IMR-90 (cell line): Measurements from ENCODE around the gene HNRNPLL. TPM values are rescaled to one million over a fixed set of nuclear protein-coding genes. Genes with fewer than 3 reads are reported as not detected.
A peak's percentile ranks its signal among the peaks of the same experiment; 100 is the strongest.

Source experiments
- ATAC-seq: fragments of 200-7000 bp; cut with Tn5 transposase; 2 replicates; pipeline ENCODE4 v1.9.1; 2020; ENCODE audit warnings: low read depth, mild to moderate bottlenecking, moderate library complexity
- BruUV-seq: library from RNA; stranded (reverse); fragments of 400-500 nt; replicated peaks from 2 replicates; lab custom pipeline; 2021; lab: Mats Ljungman, UMichigan
- CTCF ChIA-PET: fragments of 300-600 bp; formaldehyde crosslinking; extraction: SDS; loops from one replicate; lab custom pipeline; 2021; ENCODE audit warnings: antibody characterized with exemption; lab: Yijun Ruan, JAX
- POLR2A ChIA-PET: fragments of 300-600 bp; sonication (Branson Sonifier 250); formaldehyde crosslinking; loops from one replicate; lab custom pipeline; 2022; ENCODE audit warnings: antibody characterized with exemption; ENCODE audit not compliant: unreplicated experiment; lab: Charles Lee
- DNase-seq: peaks from one replicate; pipeline ENCODE4 v3.0.0; 2013
- H2AFZ ChIP-seq: replicated peaks from 2 replicates; pipeline ENCODE3; 2013; ENCODE audit warnings: low read length, mild to moderate bottlenecking; ENCODE audit not compliant: poor library complexity
- H2AK5ac ChIP-seq: 2 replicates; pipeline ENCODE4 v1.6.1; 2013; ENCODE audit warnings: low read depth, low read length, inconsistent platforms
- H2AK9ac ChIP-seq: replicated peaks from 2 replicates; pipeline ENCODE3; 2013; ENCODE audit warnings: mild to moderate bottlenecking, low read depth, low read length, moderate library complexity; ENCODE audit not compliant: poor library complexity
- H2BK120ac ChIP-seq: 2 replicates; pipeline ENCODE4 v1.6.1; 2013; ENCODE audit warnings: low read depth, low read length, inconsistent platforms
- H2BK15ac ChIP-seq: 3 replicates; pipeline ENCODE4 v1.6.1; 2013; ENCODE audit warnings: low read depth, low read length, inconsistent platforms
- H2BK20ac ChIP-seq: 2 replicates; pipeline ENCODE4 v1.6.1; 2013; ENCODE audit warnings: low read depth, mild to moderate bottlenecking, inconsistent platforms, low read length, moderate library complexity
- H2BK5ac ChIP-seq: 2 replicates; pipeline ENCODE4 v1.6.1; 2013; ENCODE audit warnings: mild to moderate bottlenecking, low read depth, low read length, inconsistent platforms; ENCODE audit not compliant: poor library complexity, severe bottlenecking
- H3K14ac ChIP-seq: replicated peaks from 2 replicates; pipeline ENCODE4 v1.6.1; 2013; ENCODE audit warnings: low read depth, low read length, inconsistent platforms
- H3K18ac ChIP-seq: 2 replicates; pipeline ENCODE4 v1.6.1; 2013; ENCODE audit warnings: low read depth, low read length, control low read depth
- H3K23ac ChIP-seq: 2 replicates; pipeline ENCODE4 v1.6.1; 2013; ENCODE audit warnings: low read depth, low read length, inconsistent platforms
- H3K27ac ChIP-seq: 2 replicates; pipeline ENCODE4 v1.5.1; 2013; ENCODE audit warnings: mild to moderate bottlenecking, control low read depth, low read length; ENCODE audit not compliant: insufficient read depth
- H3K27me3 ChIP-seq: 2 replicates; pipeline ENCODE4 v1.6.1; 2013; ENCODE audit warnings: low read length; ENCODE audit not compliant: control insufficient read depth, insufficient read depth
- H3K36me3 ChIP-seq: 2 replicates; pipeline ENCODE4 v1.6.1; 2013; ENCODE audit warnings: low read length, mixed read lengths; ENCODE audit not compliant: control insufficient read depth, insufficient read depth
- H3K4ac ChIP-seq: 2 replicates; pipeline ENCODE4 v1.6.1; 2013; ENCODE audit warnings: low read depth, low read length, inconsistent platforms
- H3K4me1 ChIP-seq: 2 replicates; pipeline ENCODE4 v1.6.1; 2013; ENCODE audit warnings: low read length, mixed read lengths; ENCODE audit not compliant: control insufficient read depth, insufficient read depth
- H3K4me2 ChIP-seq: 2 replicates; pipeline ENCODE4 v1.6.1; 2013; ENCODE audit warnings: low read depth, mild to moderate bottlenecking, control low read depth, low read length, moderate library complexity
- H3K4me3 ChIP-seq: 2 replicates; pipeline ENCODE4 v1.5.1; 2013; ENCODE audit warnings: low read depth, mild to moderate bottlenecking, control low read depth, low read length, moderate library complexity; ENCODE audit not compliant: insufficient read depth
- H3K56ac ChIP-seq: 2 replicates; pipeline ENCODE4 v1.6.1; 2013; ENCODE audit warnings: low read length, inconsistent platforms; ENCODE audit not compliant: insufficient read depth; ENCODE audit errors: extremely low read depth
- H3K79me1 ChIP-seq, 2 experiments: 2 replicates each; pipeline ENCODE4 v1.6.1; 2013; ENCODE audit warnings: low read length in 2 of 2, inconsistent platforms in 1 of 2, low read depth in 1 of 2
- H3K9ac ChIP-seq: 2 replicates; pipeline ENCODE4 v1.6.1; 2013; ENCODE audit warnings: low read depth, low read length, control low read depth
- H3K9me1 ChIP-seq: 2 replicates; pipeline ENCODE4 v1.6.1; 2013; ENCODE audit warnings: low read length, inconsistent platforms; ENCODE audit not compliant: insufficient read depth
- H3K9me3 ChIP-seq: 2 replicates; pipeline ENCODE4 v1.6.1; 2013; ENCODE audit warnings: low read length; ENCODE audit not compliant: control insufficient read depth, insufficient read depth
- H4K20me1 ChIP-seq: 2 replicates; pipeline ENCODE4 v1.6.1; 2013; ENCODE audit warnings: low read length, inconsistent platforms; ENCODE audit not compliant: insufficient read depth
- H4K5ac ChIP-seq: 2 replicates; pipeline ENCODE4 v1.6.1; 2013; ENCODE audit warnings: mild to moderate bottlenecking, low read depth, low read length, control low read depth
- H4K8ac ChIP-seq, 2 experiments: 2 replicates each; pipeline ENCODE4 v1.6.1; 2013; ENCODE audit warnings: low read depth in 2 of 2, low read length in 2 of 2, control low read depth in 1 of 2, inconsistent platforms in 1 of 2
- H4K91ac ChIP-seq: 2 replicates; pipeline ENCODE4 v1.6.1; 2013; ENCODE audit warnings: low read depth, low read length, inconsistent platforms; ENCODE audit not compliant: insufficient read depth
- BHLHE40 ChIP-seq: fragments of 150-350 bp; IDR thresholded peaks from 2 replicates; pipeline ENCODE4 v1.6.1; 2016; ENCODE audit warnings: mild to moderate bottlenecking, low read depth, low read length
- CEBPB ChIP-seq: IDR thresholded peaks from 2 replicates; pipeline ENCODE4 v1.6.1; 2012; ENCODE audit warnings: low read depth, low read length, improper control_type of control experiment
- CHD1 ChIP-seq: IDR thresholded peaks from 2 replicates; pipeline ENCODE4 v1.6.1; 2012; ENCODE audit warnings: low read depth, low read length, improper control_type of control experiment
- FOS ChIP-seq: fragments of 150-350 bp; IDR thresholded peaks from 2 replicates; pipeline ENCODE4 v1.6.1; 2016; ENCODE audit warnings: low read depth, low read length
- MAFK ChIP-seq: IDR thresholded peaks from 2 replicates; pipeline ENCODE4 v1.6.1; 2012; ENCODE audit warnings: low read depth, low read length, improper control_type of control experiment
- MAZ ChIP-seq: IDR thresholded peaks from 2 replicates; pipeline ENCODE4 v1.6.1; 2012; ENCODE audit warnings: low read depth, mild to moderate bottlenecking, low read length, improper control_type of control experiment, moderate library complexity, borderline replicate concordance
- MXI1 ChIP-seq: IDR thresholded peaks from 2 replicates; pipeline ENCODE4 v1.6.1; 2012; ENCODE audit warnings: low read depth, mild to moderate bottlenecking, low read length, moderate library complexity, borderline replicate concordance
- NFE2L2 ChIP-seq: fragments of 150-350 bp; IDR thresholded peaks from 2 replicates; pipeline ENCODE4 v1.6.1; 2016; ENCODE audit warnings: low read depth, mild to moderate bottlenecking, low read length
- POLR2A ChIP-seq: IDR thresholded peaks from 2 replicates; pipeline ENCODE4 v1.6.1; 2012; ENCODE audit warnings: mild to moderate bottlenecking, low read depth, low read length
- RAD21 ChIP-seq: IDR thresholded peaks from 2 replicates; pipeline ENCODE4 v1.6.1; 2012; ENCODE audit warnings: low read length, improper control_type of control experiment
- RCOR1 ChIP-seq: IDR thresholded peaks from 2 replicates; pipeline ENCODE4 v1.6.1; 2012; ENCODE audit warnings: mild to moderate bottlenecking, low read length, improper control_type of control experiment; ENCODE audit not compliant: insufficient replicate concordance
- RFX5 ChIP-seq: IDR thresholded peaks from 2 replicates; pipeline ENCODE4 v1.8.0; 2012; ENCODE audit warnings: low read depth, mild to moderate bottlenecking, low read length, moderate library complexity
- SMC3 ChIP-seq: fragments of 150-350 bp; IDR thresholded peaks from 2 replicates; pipeline ENCODE4 v1.6.1; 2016; ENCODE audit warnings: low read depth, mild to moderate bottlenecking, antibody characterized with exemption, low read length, moderate library complexity
- WGBS, 2 experiments: methylation state at CpG; one replicate each; pipeline versions ENCODE4 v1.1.5 to v1.1.7; 2013; ENCODE audit warnings: missing lambda C conversion rate in 2 of 2; ENCODE audit not compliant: insufficient read length in 1 of 2; ENCODE audit errors: extremely low coverage in 2 of 2; 5-methylcytosine and 5-hydroxymethylcytosine counted together
- dilution Hi-C: fragments of 300-500 bp; cut with HindIII; formaldehyde crosslinking; loops from one replicate; pipeline ENCODE4 v1.14.3; 2018; ENCODE audit warnings: low sequenced_read_pairs; ENCODE audit not compliant: unreplicated experiment
- in situ Hi-C: fragments of 300-500 bp; cut with MboI; formaldehyde crosslinking; loops from 3 replicates; pipeline ENCODE4 v1.14.3; 2019; ENCODE audit warnings: low sequenced_read_pairs, inconsistent platforms, mixed read lengths
- intact Hi-C: fragments of 100-400 bp; cut with micrococcal nuclease; formaldehyde crosslinking; loops from 2 replicates; pipeline ENCODE4 v1.10.0; 2022
- polyA plus RNA-seq, 3 experiments: library from polyadenylated mRNA; depleted of rRNA; stranded (reverse); fragments of >200 nt; gene quantifications; 2 replicates each; pipeline ENCODE4 v1.2.3, GENCODE V29; 2012; ENCODE audit warnings: low replicate concordance in 1 of 3
- total RNA-seq: library from RNA; depleted of rRNA; stranded (reverse); fragments of >200 nt; gene quantifications from 2 replicates; pipeline ENCODE4 v1.2.3, GENCODE V29; 2012
- TF ChIP-seq, protein P1 (sequence below): fragments of 150-350 bp; IDR thresholded peaks from 2 replicates; pipeline ENCODE4 v1.6.1; 2016; ENCODE audit warnings: low read depth, mild to moderate bottlenecking, low read length, moderate library complexity, borderline replicate concordance
- TF ChIP-seq, protein P2 (sequence below): conservative IDR thresholded peaks from 2 replicates; pipeline ENCODE4 v1.5.1; 2012; ENCODE audit warnings: mild to moderate bottlenecking, low read depth, low read length, improper control_type of control experiment
- TF ChIP-seq, protein P3 (sequence below): fragments of 150-350 bp; IDR thresholded peaks from 2 replicates; pipeline ENCODE4 v1.6.1; 2017; ENCODE audit warnings: mild to moderate bottlenecking, antibody characterized with exemption, low read length, low read depth

HNRNPLL gene
- total and polyA plus RNA-seq, 2 of the 4 experiments (the other 2 are of a cell fraction) = 23.7 to 53.1 TPM

DNA sequence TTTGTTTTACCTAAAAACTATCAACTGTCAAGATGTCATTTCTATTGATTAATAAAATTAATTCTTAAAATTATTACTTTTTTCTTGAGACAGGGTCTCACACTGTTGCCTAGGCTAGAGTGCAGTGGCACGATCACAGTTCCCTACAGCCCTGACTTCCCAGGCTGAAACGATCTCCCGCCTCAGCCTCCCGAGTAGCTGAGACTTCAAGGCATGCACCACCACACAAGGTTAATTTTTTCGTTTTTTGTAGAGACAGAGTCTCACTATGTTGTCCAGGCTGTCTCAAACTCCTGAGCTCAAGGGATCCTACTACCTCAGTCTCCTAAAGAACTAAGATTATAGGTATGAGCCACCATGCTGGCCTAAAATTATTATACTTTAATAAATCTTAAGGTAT, 18.7 kb downstream of the HNRNPLL start:
- no peak for DNase-seq
- Histone ChIP-seq H2AK9ac (peak overlapping the region; percentile 49), H3K27me3 (no peaks in the 10 kb centered on the region), H4K20me1 (peaks cover 44% of the 10 kb centered on the region; the same call in 1 of the 2 replicates), H2BK15ac (peak overlapping the region; percentile 58; the same call in 1 of the 3 replicates), H3K9me1 (peaks cover 3% of the 10 kb centered on the region; the same call in 1 of the 2 replicates), H3K14ac (no peak overlapping the region; the same call in 1 of the 2 replicates), H3K23ac (peak overlapping the region; percentile 7; the same call in 1 of the 2 replicates), H3K4me3 (no peak overlapping the region), H3K9me3 (no peaks in the 10 kb centered on the region), H4K8ac (no peak overlapping the region), H2AK5ac (peak overlapping the region; percentile 84), H3K36me3 (peaks cover 19% of the 10 kb centered on the region), H3K4me2 (no peak overlapping the region), H2BK5ac (peak overlapping the region; percentile 60), H2BK20ac (no peak overlapping the region), H3K27ac (no peak overlapping the region), H2AFZ (no peak overlapping the region), H4K5ac (no peak overlapping the region), H3K56ac (no peak overlapping the region), H3K79me1 (peaks cover 18 to 49% of the 10 kb centered on the region in 2 experiments), H3K4me1 (peaks cover 8% of the 10 kb centered on the region), H2BK120ac (0 out of 2 replicates have a peak overlapping the region, but pooled peaks have one; percentile 3), H4K91ac (no peak overlapping the region), H3K9ac (no peak overlapping the region), H3K4ac (no peak overlapping the region), H3K18ac (peak overlapping the region; percentile 28; the same call in 1 of the 2 replicates)
- TF ChIP-seq NFE2L2 = no peak
- TF ChIP-seq, protein P1, sequence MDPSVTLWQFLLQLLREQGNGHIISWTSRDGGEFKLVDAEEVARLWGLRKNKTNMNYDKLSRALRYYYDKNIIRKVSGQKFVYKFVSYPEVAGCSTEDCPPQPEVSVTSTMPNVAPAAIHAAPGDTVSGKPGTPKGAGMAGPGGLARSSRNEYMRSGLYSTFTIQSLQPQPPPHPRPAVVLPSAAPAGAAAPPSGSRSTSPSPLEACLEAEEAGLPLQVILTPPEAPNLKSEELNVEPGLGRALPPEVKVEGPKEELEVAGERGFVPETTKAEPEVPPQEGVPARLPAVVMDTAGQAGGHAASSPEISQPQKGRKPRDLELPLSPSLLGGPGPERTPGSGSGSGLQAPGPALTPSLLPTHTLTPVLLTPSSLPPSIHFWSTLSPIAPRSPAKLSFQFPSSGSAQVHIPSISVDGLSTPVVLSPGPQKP = no peak
- TF ChIP-seq RCOR1 = no peak
- no peak for TF ChIP-seq POLR2A
- no peak for TF ChIP-seq MAFK
- TF ChIP-seq, protein P2, sequence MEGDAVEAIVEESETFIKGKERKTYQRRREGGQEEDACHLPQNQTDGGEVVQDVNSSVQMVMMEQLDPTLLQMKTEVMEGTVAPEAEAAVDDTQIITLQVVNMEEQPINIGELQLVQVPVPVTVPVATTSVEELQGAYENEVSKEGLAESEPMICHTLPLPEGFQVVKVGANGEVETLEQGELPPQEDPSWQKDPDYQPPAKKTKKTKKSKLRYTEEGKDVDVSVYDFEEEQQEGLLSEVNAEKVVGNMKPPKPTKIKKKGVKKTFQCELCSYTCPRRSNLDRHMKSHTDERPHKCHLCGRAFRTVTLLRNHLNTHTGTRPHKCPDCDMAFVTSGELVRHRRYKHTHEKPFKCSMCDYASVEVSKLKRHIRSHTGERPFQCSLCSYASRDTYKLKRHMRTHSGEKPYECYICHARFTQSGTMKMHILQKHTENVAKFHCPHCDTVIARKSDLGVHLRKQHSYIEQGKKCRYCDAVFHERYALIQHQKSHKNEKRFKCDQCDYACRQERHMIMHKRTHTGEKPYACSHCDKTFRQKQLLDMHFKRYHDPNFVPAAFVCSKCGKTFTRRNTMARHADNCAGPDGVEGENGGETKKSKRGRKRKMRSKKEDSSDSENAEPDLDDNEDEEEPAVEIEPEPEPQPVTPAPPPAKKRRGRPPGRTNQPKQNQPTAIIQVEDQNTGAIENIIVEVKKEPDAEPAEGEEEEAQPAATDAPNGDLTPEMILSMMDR = no peak
- no peak for TF ChIP-seq FOS
- TF ChIP-seq BHLHE40 = no peak
- TF ChIP-seq MXI1 = no peak
- no peak for TF ChIP-seq CHD1
- TF ChIP-seq MAZ = no peak
- TF ChIP-seq SMC3 = no peak
- TF ChIP-seq RAD21 = no peak
- no peak for TF ChIP-seq CEBPB
- no peak for TF ChIP-seq RFX5
- TF ChIP-seq, protein P3, sequence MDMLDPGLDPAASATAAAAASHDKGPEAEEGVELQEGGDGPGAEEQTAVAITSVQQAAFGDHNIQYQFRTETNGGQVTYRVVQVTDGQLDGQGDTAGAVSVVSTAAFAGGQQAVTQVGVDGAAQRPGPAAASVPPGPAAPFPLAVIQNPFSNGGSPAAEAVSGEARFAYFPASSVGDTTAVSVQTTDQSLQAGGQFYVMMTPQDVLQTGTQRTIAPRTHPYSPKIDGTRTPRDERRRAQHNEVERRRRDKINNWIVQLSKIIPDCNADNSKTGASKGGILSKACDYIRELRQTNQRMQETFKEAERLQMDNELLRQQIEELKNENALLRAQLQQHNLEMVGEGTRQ = no peak
- intact Hi-C loops (loop anchor here (2.0 to 5.0 kb wide), 3 partner anchors 15 to 267 kb away; no protein-coding TSS in a partner anchor), dilution Hi-C loops (no loop called here), in situ Hi-C loops (no loop called here)
- no TSS peak for BruUV-seq
- 94% methylated on average over 3 of the region's 5 CpGs; no CpG with 5 or more reads in 1 of the 2 experiments for WGBS, 2 experiments
- no peak for ATAC-seq
- ChIA-PET CTCF (interaction anchor here (0.9 to 1.4 kb wide), 3 partner anchors 20 to 163 kb away, joined by 3 read pairs; no protein-coding TSS in a partner anchor), POLR2A (no interaction called here)
